Neural progenitor cell (in vitro differentiated cells): Measurements from ENCODE around the gene CDKL4. TPM values are rescaled to one million over a fixed set of nuclear protein-coding genes. Genes with fewer than 3 reads are reported as not detected.
A peak's percentile ranks its signal among the peaks of the same experiment; 100 is the strongest.

ENCODE experiments used
- DNase-seq: peaks from one replicate; pipeline ENCODE4 v3.0.0-alpha.2; 2016; ENCODE audit warnings: low spot score
- H2AFZ ChIP-seq: fragments of 200-600 bp; sonication (generic); replicated peaks from 2 replicates; pipeline ENCODE4 v1.6.1; 2016; ENCODE audit warnings: antibody characterized with exemption
- H3F3A ChIP-seq: fragments of 200-600 bp; sonication (generic); 2 replicates; pipeline ENCODE4 v1.6.1; 2016; ENCODE audit warnings: antibody characterized with exemption, low read depth
- H3K27ac ChIP-seq: fragments of 200-600 bp; sonication (generic); 2 replicates; pipeline ENCODE4 v1.5.1; 2016; ENCODE audit warnings: mild to moderate bottlenecking
- H3K27me3 ChIP-seq: fragments of 200-600 bp; sonication (generic); 2 replicates; pipeline ENCODE4 v1.6.1; 2016; ENCODE audit warnings: mild to moderate bottlenecking, moderate library complexity
- H3K36me3 ChIP-seq: fragments of 200-600 bp; sonication (generic); 2 replicates; pipeline ENCODE4 v1.5.1; 2016
- H3K4me1 ChIP-seq: fragments of 200-600 bp; sonication (generic); 2 replicates; pipeline ENCODE4 v1.6.1; 2016; ENCODE audit warnings: mixed run types
- H3K4me2 ChIP-seq: fragments of 200-600 bp; sonication (generic); 2 replicates; pipeline ENCODE4 v1.6.1; 2016
- H3K4me3 ChIP-seq: fragments of 200-600 bp; sonication (generic); 2 replicates; pipeline ENCODE4 v1.5.1; 2016
- H3K79me2 ChIP-seq: fragments of 200-600 bp; sonication (generic); 2 replicates; pipeline ENCODE4 v1.6.1; 2016; ENCODE audit warnings: low read depth
- H3K9ac ChIP-seq: fragments of 200-600 bp; sonication (generic); 2 replicates; pipeline ENCODE4 v1.6.1; 2016
- H3K9me3 ChIP-seq: fragments of 200-600 bp; sonication (generic); 2 replicates; pipeline ENCODE4 v1.5.1; 2016; ENCODE audit warnings: low read depth
- H4K20me1 ChIP-seq: fragments of 200-600 bp; sonication (generic); 2 replicates; pipeline ENCODE4 v1.6.1; 2016; ENCODE audit warnings: low read depth
- H3K27ac Mint-ChIP-seq: 3 replicates; pipeline ENCODE4 v1.8.0; 2021; ENCODE audit warnings: mixed read lengths
- H3K27me3 Mint-ChIP-seq: 2 replicates; pipeline ENCODE4 v1.8.0; 2022; ENCODE audit warnings: low read depth, mild to moderate bottlenecking, inconsistent platforms, moderate library complexity, mixed read lengths; ENCODE audit not compliant: insufficient read depth
- H3K36me3 Mint-ChIP-seq: 3 replicates; pipeline ENCODE4 v1.8.0; 2021; ENCODE audit warnings: mixed read lengths
- H3K4me1 Mint-ChIP-seq: 3 replicates; pipeline ENCODE4 v1.8.0; 2021; ENCODE audit warnings: mixed read lengths
- H3K4me3 Mint-ChIP-seq: 3 replicates; pipeline ENCODE4 v1.8.0; 2021; ENCODE audit warnings: mild to moderate bottlenecking, moderate library complexity, mixed read lengths
- H3K9me3 Mint-ChIP-seq: 3 replicates; pipeline ENCODE4 v1.8.0; 2020; ENCODE audit warnings: mixed read lengths
- CTCF ChIP-seq: fragments of 200-600 bp; sonication (generic); IDR thresholded peaks from 2 replicates; pipeline ENCODE4 v1.5.1; 2017; ENCODE audit warnings: antibody characterized with exemption, mild to moderate bottlenecking
- EZH2 ChIP-seq: fragments of 200-600 bp; sonication (generic); IDR thresholded peaks from 2 replicates; pipeline ENCODE4 v1.6.1; 2017; ENCODE audit warnings: antibody characterized with exemption, mild to moderate bottlenecking, moderate library complexity
- EZH2phosphoT487 ChIP-seq: fragments of 200-600 bp; sonication (generic); IDR thresholded peaks from 2 replicates; pipeline ENCODE4 v1.6.1; 2017; ENCODE audit warnings: antibody characterized with exemption
- total RNA-seq: library from RNA; depleted of rRNA; stranded (reverse); fragments of >200 nt; gene quantifications from 2 replicates; pipeline ENCODE4 v1.2.3, GENCODE V29; 2015; ENCODE audit warnings: low replicate concordance

Gene CDKL4
- total RNA-seq, 1 donor from 2014 or later = not detected

- no peaks in the 10 kb centered on the region for H3K27me3 Mint-ChIP-seq
- TF ChIP-seq EZH2phosphoT487 (no peak), EZH2 (no peak), CTCF (no peak)
These were observed 11.6 kb downstream of the CDKL4 start for GRCh38 chr2:39232141-39232540.

GRCh38 chr2:39228413-39229209, 15.2 kb downstream of the CDKL4 start:
- peak; percentile 37 for DNase-seq
- Histone ChIP-seq H3K4me2 (peak overlapping the region; percentile 80), H3F3A (peaks cover 9% of the 10 kb centered on the region), H2AFZ (peak overlapping the region; percentile 97), H3K27ac (no peak overlapping the region), H3K4me1 (no peaks in the 10 kb centered on the region), H3K9ac (no peak overlapping the region), H3K4me3 (peak overlapping the region; percentile 47), H3K9me3 (no peaks in the 10 kb centered on the region), H3K27me3 (no peaks in the 10 kb centered on the region), H3K36me3 (no peaks in the 10 kb centered on the region), H3K79me2 (no peaks in the 10 kb centered on the region), H4K20me1 (no peaks in the 10 kb centered on the region)
- Mint-ChIP-seq H3K36me3 (no peaks in the 10 kb centered on the region), H3K9me3 (no peaks in the 10 kb centered on the region), H3K4me1 (peaks cover 10% of the 10 kb centered on the region), H3K4me3 (peak overlapping the region; percentile 72), H3K27me3 (no peaks in the 10 kb centered on the region), H3K27ac (no peak overlapping the region)
- TF ChIP-seq EZH2phosphoT487 = no peak
- TF ChIP-seq CTCF = peak; percentile 2
- TF ChIP-seq EZH2 = no peak

More at GRCh38 chr2:39232141-39232540, 11.6 kb downstream of the CDKL4 start:
- Histone ChIP-seq H3K9ac (no peak overlapping the region), H3K27me3 (no peaks in the 10 kb centered on the region), H3K27ac (no peak overlapping the region), H3F3A (peaks cover 9% of the 10 kb centered on the region), H3K4me1 (no peaks in the 10 kb centered on the region), H3K79me2 (no peaks in the 10 kb centered on the region), H3K9me3 (no peaks in the 10 kb centered on the region), H3K36me3 (no peaks in the 10 kb centered on the region), H3K4me3 (no peak overlapping the region), H4K20me1 (no peaks in the 10 kb centered on the region), H3K4me2 (no peak overlapping the region), H2AFZ (no peak overlapping the region)
- Mint-ChIP-seq H3K9me3 (peaks cover 6% of the 10 kb centered on the region), H3K36me3 (no peaks in the 10 kb centered on the region), H3K4me1 (peaks cover 10% of the 10 kb centered on the region), H3K27ac (no peak overlapping the region), H3K4me3 (no peak overlapping the region)
- no peak for DNase-seq

- H3K27me3 Mint-ChIP-seq = no peaks in the 10 kb centered on the region
- no peaks in the 10 kb centered on the region for H3K36me3 Mint-ChIP-seq
- peak overlapping the region; percentile 80 for H3K4me2 ChIP-seq
- no peak overlapping the region for H3K9ac ChIP-seq
- H3K4me3 ChIP-seq = peak overlapping the region; percentile 47
- no peaks in the 10 kb centered on the region for H4K20me1 ChIP-seq
- DNase-seq = peak; percentile 81
- no peak overlapping the region for H3K27ac ChIP-seq
- peak overlapping the region; percentile 97 for H2AFZ ChIP-seq
- peaks cover 9% of the 10 kb centered on the region for H3F3A ChIP-seq
- no peaks in the 10 kb centered on the region for H3K9me3 ChIP-seq
- no peak overlapping the region for H3K27ac Mint-ChIP-seq
- H3K36me3 ChIP-seq = no peaks in the 10 kb centered on the region
- no peaks in the 10 kb centered on the region for H3K9me3 Mint-ChIP-seq
- H3K4me1 Mint-ChIP-seq = peaks cover 10% of the 10 kb centered on the region
- H3K27me3 ChIP-seq = no peaks in the 10 kb centered on the region
- H3K79me2 ChIP-seq = no peaks in the 10 kb centered on the region
- no peaks in the 10 kb centered on the region for H3K4me1 ChIP-seq
- peak overlapping the region; percentile 72 for H3K4me3 Mint-ChIP-seq
- TF ChIP-seq EZH2 (no peak), EZH2phosphoT487 (no peak), CTCF (peak; percentile 99)
These were observed 15.9 kb downstream of the CDKL4 start for GRCh38 chr2:39227628-39228412.
